ENCODE data around the gene TDRD7. TPM values are rescaled to one million over a fixed set of nuclear protein-coding genes. Genes with fewer than 3 reads are reported as not detected.

TDRD7 gene
- total RNA-seq, 1 donor from 2014 or later: 8.1 TPM

DNA sequence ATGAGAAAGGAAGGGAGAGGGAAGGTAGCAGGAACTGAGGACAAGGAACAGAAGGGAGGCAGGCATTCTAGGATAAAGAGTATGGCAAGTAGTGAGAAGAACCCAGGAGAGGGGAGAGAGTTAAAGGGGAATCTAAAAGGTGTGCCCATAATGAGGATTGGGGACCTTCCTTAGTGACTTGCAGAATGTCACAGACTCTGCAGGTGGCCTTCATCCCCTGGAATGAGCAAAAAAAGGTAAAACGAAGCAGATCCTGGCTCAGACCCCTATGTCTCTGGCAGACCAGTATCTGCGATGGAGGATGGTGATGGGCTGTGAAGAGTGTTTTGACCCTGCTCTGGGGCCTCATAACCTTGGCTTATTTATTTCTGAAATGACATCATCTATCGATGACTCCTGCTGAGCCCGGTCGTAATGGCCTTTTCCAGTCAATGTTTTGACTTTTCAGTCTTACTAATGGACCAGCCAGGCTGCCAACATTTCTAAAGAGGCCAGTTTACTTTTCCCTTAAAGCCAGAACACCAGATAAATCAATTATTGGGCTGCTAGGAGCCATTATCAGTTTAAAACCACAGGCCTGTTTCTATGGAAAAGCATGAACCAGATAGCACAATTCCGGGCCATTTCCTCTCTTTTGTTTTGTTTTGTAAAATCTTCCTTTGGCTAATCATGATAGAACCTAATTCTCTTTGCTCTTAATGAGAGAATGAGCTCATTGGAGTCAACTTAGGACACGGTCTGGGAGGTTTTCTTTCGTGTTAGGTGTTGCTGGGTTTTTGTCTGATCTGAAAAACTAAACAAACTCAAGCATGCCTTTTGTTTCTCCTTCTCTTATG lies 92.7 kb downstream of the TDRD7 start:
- H3K36me3 ChIP-seq: no peaks in the 10 kb centered on the region
- peaks cover 24% of the 10 kb centered on the region for H3F3A ChIP-seq (ENCODE audit: low read depth)
- no peak overlapping the region for H3K9ac ChIP-seq
- TF ChIP-seq EZH2 (IDR thresholded peaks at IDR 0.05) (no peak), EZH2phosphoT487 (IDR thresholded peaks at IDR 0.05) (no peak)
- TF ChIP-seq, protein P1, sequence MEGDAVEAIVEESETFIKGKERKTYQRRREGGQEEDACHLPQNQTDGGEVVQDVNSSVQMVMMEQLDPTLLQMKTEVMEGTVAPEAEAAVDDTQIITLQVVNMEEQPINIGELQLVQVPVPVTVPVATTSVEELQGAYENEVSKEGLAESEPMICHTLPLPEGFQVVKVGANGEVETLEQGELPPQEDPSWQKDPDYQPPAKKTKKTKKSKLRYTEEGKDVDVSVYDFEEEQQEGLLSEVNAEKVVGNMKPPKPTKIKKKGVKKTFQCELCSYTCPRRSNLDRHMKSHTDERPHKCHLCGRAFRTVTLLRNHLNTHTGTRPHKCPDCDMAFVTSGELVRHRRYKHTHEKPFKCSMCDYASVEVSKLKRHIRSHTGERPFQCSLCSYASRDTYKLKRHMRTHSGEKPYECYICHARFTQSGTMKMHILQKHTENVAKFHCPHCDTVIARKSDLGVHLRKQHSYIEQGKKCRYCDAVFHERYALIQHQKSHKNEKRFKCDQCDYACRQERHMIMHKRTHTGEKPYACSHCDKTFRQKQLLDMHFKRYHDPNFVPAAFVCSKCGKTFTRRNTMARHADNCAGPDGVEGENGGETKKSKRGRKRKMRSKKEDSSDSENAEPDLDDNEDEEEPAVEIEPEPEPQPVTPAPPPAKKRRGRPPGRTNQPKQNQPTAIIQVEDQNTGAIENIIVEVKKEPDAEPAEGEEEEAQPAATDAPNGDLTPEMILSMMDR (IDR thresholded peaks at IDR 0.05): no peak
- H3K9me3 Mint-ChIP-seq: peaks cover 12% of the 10 kb centered on the region
- H3K27me3 ChIP-seq: peaks cover 81% of the 10 kb centered on the region
- DNase-seq (ENCODE audit: low spot score): no peak
- H3K4me1 Mint-ChIP-seq: peaks cover 11% of the 10 kb centered on the region
- H3K4me3 Mint-ChIP-seq: no peak overlapping the region
- no peaks in the 10 kb centered on the region for H3K36me3 Mint-ChIP-seq
- H3K4me1 ChIP-seq: peaks cover 14% of the 10 kb centered on the region
- no peak overlapping the region for H3K27ac ChIP-seq
- H3K4me2 ChIP-seq: no peak overlapping the region
- no peaks in the 10 kb centered on the region for H3K79me2 ChIP-seq (ENCODE audit: low read depth)
- H3K27me3 Mint-ChIP-seq (ENCODE audit: insufficient read depth, low read depth): peaks cover 41% of the 10 kb centered on the region
- no peaks in the 10 kb centered on the region for H3K9me3 ChIP-seq (ENCODE audit: low read depth)
- H3K27ac Mint-ChIP-seq: no peak overlapping the region
- no peak overlapping the region for H3K4me3 ChIP-seq
- peaks cover 6% of the 10 kb centered on the region for H4K20me1 ChIP-seq (ENCODE audit: low read depth)
- H2AFZ ChIP-seq (replicated peaks): no peak overlapping the region

DNA sequence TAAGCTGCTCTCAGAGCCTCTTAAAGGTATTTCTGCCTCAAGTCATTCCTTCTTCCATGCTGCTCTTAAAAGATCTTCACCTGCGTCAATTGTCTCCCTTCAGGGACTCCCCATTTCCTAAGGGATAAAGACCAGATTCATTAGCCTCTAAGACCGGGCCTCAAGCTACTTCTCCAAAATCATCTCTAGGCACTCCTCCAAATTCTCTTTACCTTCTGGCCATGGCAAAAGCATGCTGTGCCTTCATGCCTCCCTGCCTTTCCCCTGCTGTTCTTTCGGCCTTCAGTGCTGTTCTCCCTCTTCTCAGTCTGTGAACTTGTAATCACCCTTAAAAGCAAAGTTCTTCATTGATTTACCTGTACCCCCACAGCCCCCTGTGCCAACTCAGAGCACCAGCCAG lies 93.9 kb downstream of the TDRD7 start:
- DNase-seq (ENCODE audit: low spot score): no peak
- Mint-ChIP-seq H3K36me3 (no peaks in the 10 kb centered on the region), H3K4me3 (no peak overlapping the region), H3K9me3 (peaks cover 9% of the 10 kb centered on the region), H3K4me1 (peaks cover 11% of the 10 kb centered on the region), H3K27me3 (ENCODE audit: insufficient read depth, low read depth) (peaks cover 29% of the 10 kb centered on the region), H3K27ac (no peak overlapping the region)
- Histone ChIP-seq H2AFZ (replicated peaks) (no peak overlapping the region), H3K4me2 (no peak overlapping the region), H3K27me3 (peaks cover 69% of the 10 kb centered on the region), H4K20me1 (ENCODE audit: low read depth) (peaks cover 6% of the 10 kb centered on the region), H3K79me2 (ENCODE audit: low read depth) (no peaks in the 10 kb centered on the region), H3K4me3 (no peak overlapping the region), H3F3A (ENCODE audit: low read depth) (peaks cover 15% of the 10 kb centered on the region), H3K9me3 (ENCODE audit: low read depth) (no peaks in the 10 kb centered on the region), H3K9ac (no peak overlapping the region), H3K36me3 (no peaks in the 10 kb centered on the region), H3K4me1 (peaks cover 14% of the 10 kb centered on the region), H3K27ac (no peak overlapping the region)
- no peak for TF ChIP-seq EZH2phosphoT487 (IDR thresholded peaks at IDR 0.05)
- no peak for TF ChIP-seq EZH2 (IDR thresholded peaks at IDR 0.05)
- TF ChIP-seq, protein P1 (IDR thresholded peaks at IDR 0.05): no peak

DNA sequence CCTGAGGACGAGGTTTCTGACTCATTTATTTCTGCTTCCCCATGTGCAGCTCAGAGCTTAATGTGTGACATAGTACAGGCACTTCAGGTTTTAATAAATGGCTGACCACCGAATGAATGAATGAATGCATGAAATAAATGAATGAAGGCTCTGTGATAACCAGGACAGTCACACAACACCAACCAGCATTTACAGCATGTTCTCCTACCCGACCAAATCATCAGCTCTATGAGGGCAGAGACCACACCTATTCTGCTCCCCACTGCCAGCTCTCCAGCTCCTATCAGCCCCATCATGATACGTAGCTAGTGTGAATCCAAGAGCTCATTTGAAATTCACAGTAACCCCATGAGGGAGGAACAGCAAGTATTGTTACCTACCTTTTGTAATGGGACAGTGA lies 94.4 kb downstream of the TDRD7 start:
- H3K27me3 ChIP-seq: peaks cover 64% of the 10 kb centered on the region

More for the DNA sequence above, 94.4 kb downstream of the TDRD7 start:
- DNase-seq (ENCODE audit: low spot score): no peak
- TF ChIP-seq, protein P1 (IDR thresholded peaks at IDR 0.05): no peak
- TF ChIP-seq EZH2phosphoT487 (IDR thresholded peaks at IDR 0.05) (no peak), EZH2 (IDR thresholded peaks at IDR 0.05) (no peak)
- H3K27ac ChIP-seq: no peak overlapping the region
- no peak overlapping the region for H3K9ac ChIP-seq
- peaks cover 6% of the 10 kb centered on the region for H4K20me1 ChIP-seq (ENCODE audit: low read depth)
- no peak overlapping the region for H2AFZ ChIP-seq (replicated peaks)
- H3K79me2 ChIP-seq (ENCODE audit: low read depth): no peaks in the 10 kb centered on the region
- H3K27ac Mint-ChIP-seq: no peak overlapping the region
- no peak overlapping the region for H3K4me3 ChIP-seq
- no peaks in the 10 kb centered on the region for H3K9me3 ChIP-seq (ENCODE audit: low read depth)
- peaks cover 24% of the 10 kb centered on the region for H3K27me3 Mint-ChIP-seq (ENCODE audit: insufficient read depth, low read depth)
- no peak overlapping the region for H3K4me2 ChIP-seq
- H3K4me1 Mint-ChIP-seq: peaks cover 7% of the 10 kb centered on the region
- H3K9me3 Mint-ChIP-seq: peaks cover 7% of the 10 kb centered on the region
- H3K36me3 Mint-ChIP-seq: no peaks in the 10 kb centered on the region
- H3K4me1 ChIP-seq: peaks cover 12% of the 10 kb centered on the region
- no peak overlapping the region for H3K4me3 Mint-ChIP-seq
- H3F3A ChIP-seq (ENCODE audit: low read depth): peaks cover 10% of the 10 kb centered on the region
- no peaks in the 10 kb centered on the region for H3K36me3 ChIP-seq

All from neural progenitor cell (in vitro differentiated cells).